ENCODE measurements around the gene STPG4.

Gene STPG4

DNA sequence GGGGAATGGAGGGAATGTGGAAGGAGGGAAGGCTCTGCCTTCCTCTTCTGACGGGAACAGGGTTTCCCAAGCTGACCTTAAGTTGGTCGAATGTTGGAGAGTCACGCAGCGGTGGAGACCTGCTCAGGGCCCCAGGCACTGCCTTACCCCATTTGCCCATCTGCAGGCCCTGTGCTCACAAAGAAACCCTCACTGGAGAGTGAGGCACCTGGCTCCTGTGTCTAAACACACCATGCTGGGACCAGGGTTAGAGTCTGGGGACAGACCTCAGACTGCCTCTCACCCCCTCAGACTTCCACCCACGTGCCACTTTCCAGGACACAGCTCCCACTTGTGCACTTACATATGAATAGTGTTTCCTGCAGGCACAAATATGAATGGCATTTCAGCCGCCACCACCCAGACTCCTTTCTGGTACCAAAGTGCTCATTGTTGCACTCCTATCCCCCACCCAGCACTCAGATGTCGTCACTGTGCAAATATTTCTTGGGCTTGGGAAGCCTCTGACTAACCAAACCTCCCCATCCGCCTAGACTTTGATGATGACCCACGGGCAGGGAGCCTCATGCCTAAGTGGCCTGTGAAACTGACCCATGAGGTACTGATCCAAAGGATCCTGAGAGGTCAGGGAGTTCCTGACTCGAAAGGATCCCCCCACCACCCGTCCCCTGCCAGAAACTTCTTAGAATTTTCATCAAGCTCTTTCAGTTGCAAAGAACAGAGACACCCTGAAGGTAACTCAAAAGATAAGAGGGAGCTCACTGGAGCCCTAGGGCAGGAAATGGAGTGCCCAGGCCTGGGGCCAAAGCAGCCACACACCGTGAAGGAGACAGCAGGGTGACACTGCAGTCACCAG is 78.3 kb downstream of the STPG4 start:
- no peaks in the 10 kb centered on the region for H3K27me3 ChIP-seq (ENCODE audit: insufficient read depth, low read length)
- 53% methylated on average over 12 of the region's 12 CpGs for WGBS
- H3K4me1 ChIP-seq (ENCODE audit: insufficient read depth, low read length) = peaks cover 33% of the 10 kb centered on the region
- H3K4me3 ChIP-seq (ENCODE audit: low read length) = no peak overlapping the region
- 0 out of 2 replicates have a peak overlapping the region, but pooled peaks have one; percentile 2 for H3K9ac ChIP-seq (ENCODE audit: low read depth, low read length)
- H3K36me3 ChIP-seq (ENCODE audit: insufficient read depth, low read length) = no peaks in the 10 kb centered on the region
- H3K27ac ChIP-seq (ENCODE audit: low read depth, low read length) = peak overlapping the region; percentile 43; the same call in 1 of the 2 replicates
- no peaks in the 10 kb centered on the region for H3K9me3 ChIP-seq (ENCODE audit: insufficient read depth, low read depth, low read length)

DNA sequence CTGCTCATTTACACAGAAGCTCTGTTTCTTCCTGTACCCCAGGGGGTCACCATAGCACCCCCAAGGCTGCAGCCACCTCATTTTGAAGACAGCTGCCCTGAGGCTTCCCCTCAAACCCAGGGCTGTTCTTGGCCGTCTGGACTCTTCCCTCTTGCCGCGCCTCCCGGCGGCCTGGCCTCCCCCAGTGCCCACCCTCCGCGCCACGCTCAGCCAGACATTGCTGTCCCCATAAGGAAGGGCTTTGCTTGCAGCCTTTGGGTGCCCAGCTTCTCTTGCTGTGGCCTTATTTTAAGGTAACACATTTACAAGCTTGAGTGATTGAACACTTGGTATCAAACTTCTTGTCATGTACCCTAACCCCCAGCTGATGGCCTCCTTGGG is 79.0 kb downstream of the STPG4 start:
- Histone ChIP-seq H3K4me1 (ENCODE audit: insufficient read depth, low read length) (peaks cover 34% of the 10 kb centered on the region), H3K27me3 (ENCODE audit: insufficient read depth, low read length) (no peaks in the 10 kb centered on the region), H3K36me3 (ENCODE audit: insufficient read depth, low read length) (no peaks in the 10 kb centered on the region), H3K9me3 (ENCODE audit: insufficient read depth, low read depth, low read length) (no peaks in the 10 kb centered on the region), H3K27ac (ENCODE audit: low read depth, low read length) (peak overlapping the region; percentile 43; the same call in 1 of the 2 replicates), H3K9ac (ENCODE audit: low read depth, low read length) (0 out of 2 replicates have a peak overlapping the region, but pooled peaks have one; percentile 2), H3K4me3 (ENCODE audit: low read length) (no peak overlapping the region)
- 93% methylated on average over 8 of the region's 8 CpGs for WGBS

- 87% methylated on average over 6 of the region's 6 CpGs for WGBS
- Histone ChIP-seq H3K4me1 (ENCODE audit: insufficient read depth, low read length) (peaks cover 34% of the 10 kb centered on the region), H3K27ac (ENCODE audit: low read depth, low read length) (0 out of 2 replicates have a peak overlapping the region, but pooled peaks have one; percentile 21)
These were observed 79.6 kb downstream of the STPG4 start for GRCh38 chr2:47075361-47076125.

GRCh38 chr2:47074691-47075090 is 80.4 kb downstream of the STPG4 start:
- WGBS = 90% methylated on average over 4 of the region's 4 CpGs
- peaks cover 40% of the 10 kb centered on the region for H3K4me1 ChIP-seq (ENCODE audit: insufficient read depth, low read length)
- H3K27ac ChIP-seq (ENCODE audit: low read depth, low read length) = no peak overlapping the region
- H3K4me3 ChIP-seq (ENCODE audit: low read length) = no peak overlapping the region
- H3K9me3 ChIP-seq (ENCODE audit: insufficient read depth, low read depth, low read length) = no peaks in the 10 kb centered on the region
- H3K9ac ChIP-seq (ENCODE audit: low read depth, low read length) = no peak overlapping the region
- no peaks in the 10 kb centered on the region for H3K27me3 ChIP-seq (ENCODE audit: insufficient read depth, low read length)
- H3K36me3 ChIP-seq (ENCODE audit: insufficient read depth, low read length) = no peaks in the 10 kb centered on the region

More at GRCh38 chr2:47075361-47076125, 79.6 kb downstream of the STPG4 start:
- Histone ChIP-seq H3K4me3 (ENCODE audit: low read length) (no peak overlapping the region), H3K9ac (ENCODE audit: low read depth, low read length) (no peak overlapping the region; the same call in 1 of the 2 replicates), H3K9me3 (ENCODE audit: insufficient read depth, low read depth, low read length) (no peaks in the 10 kb centered on the region), H3K27me3 (ENCODE audit: insufficient read depth, low read length) (no peaks in the 10 kb centered on the region), H3K36me3 (ENCODE audit: insufficient read depth, low read length) (no peaks in the 10 kb centered on the region)

DNA sequence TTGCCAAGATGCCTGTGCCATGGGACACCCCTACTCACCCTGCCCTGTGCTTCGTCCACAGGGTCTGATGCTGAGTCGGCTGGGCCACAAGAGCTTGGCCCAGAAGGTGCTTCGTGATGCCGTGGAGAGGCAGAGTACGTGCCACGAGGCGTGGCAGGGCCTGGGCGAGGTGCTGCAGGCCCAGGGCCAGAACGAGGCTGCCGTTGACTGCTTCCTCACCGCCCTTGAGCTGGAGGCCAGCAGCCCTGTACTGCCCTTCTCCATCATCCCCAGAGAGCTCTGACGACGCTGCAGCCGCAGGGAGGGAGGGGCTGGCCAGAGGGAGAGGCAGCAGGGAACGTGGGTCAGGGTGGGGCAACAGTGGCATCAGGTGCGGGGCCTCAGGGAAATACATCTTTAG is 81.5 kb downstream of the STPG4 start:
- peaks cover 41% of the 10 kb centered on the region for H3K4me1 ChIP-seq (ENCODE audit: insufficient read depth, low read length)
- no peak overlapping the region for H3K9ac ChIP-seq (ENCODE audit: low read depth, low read length)
- H3K4me3 ChIP-seq (ENCODE audit: low read length) = no peak overlapping the region
- H3K27me3 ChIP-seq (ENCODE audit: insufficient read depth, low read length) = no peaks in the 10 kb centered on the region
- no peaks in the 10 kb centered on the region for H3K36me3 ChIP-seq (ENCODE audit: insufficient read depth, low read length)
- H3K9me3 ChIP-seq (ENCODE audit: insufficient read depth, low read depth, low read length) = no peaks in the 10 kb centered on the region
- 94% methylated on average over 16 of the region's 16 CpGs for WGBS
- no peak overlapping the region for H3K27ac ChIP-seq (ENCODE audit: low read depth, low read length)

GRCh38 chr2:47073217-47073616 is 81.9 kb downstream of the STPG4 start:
- H3K36me3 ChIP-seq (ENCODE audit: insufficient read depth, low read length) = no peaks in the 10 kb centered on the region
- peaks cover 40% of the 10 kb centered on the region for H3K4me1 ChIP-seq (ENCODE audit: insufficient read depth, low read length)
- no peaks in the 10 kb centered on the region for H3K9me3 ChIP-seq (ENCODE audit: insufficient read depth, low read depth, low read length)
- no peak overlapping the region for H3K27ac ChIP-seq (ENCODE audit: low read depth, low read length)
- no peaks in the 10 kb centered on the region for H3K27me3 ChIP-seq (ENCODE audit: insufficient read depth, low read length)
- H3K4me3 ChIP-seq (ENCODE audit: low read length) = no peak overlapping the region
- H3K9ac ChIP-seq (ENCODE audit: low read depth, low read length) = no peak overlapping the region
- 91% methylated on average over 9 of the region's 9 CpGs for WGBS

GRCh38 chr2:47072728-47073191 is 82.3 kb downstream of the STPG4 start:
- Histone ChIP-seq H3K27me3 (ENCODE audit: insufficient read depth, low read length) (no peaks in the 10 kb centered on the region), H3K4me3 (ENCODE audit: low read length) (no peak overlapping the region), H3K9ac (ENCODE audit: low read depth, low read length) (no peak overlapping the region), H3K36me3 (ENCODE audit: insufficient read depth, low read length) (no peaks in the 10 kb centered on the region), H3K9me3 (ENCODE audit: insufficient read depth, low read depth, low read length) (no peaks in the 10 kb centered on the region), H3K27ac (ENCODE audit: low read depth, low read length) (no peak overlapping the region), H3K4me1 (ENCODE audit: insufficient read depth, low read length) (peaks cover 40% of the 10 kb centered on the region)
- 90% methylated on average over 9 of the region's 9 CpGs for WGBS

- WGBS = 88% methylated on average over 28 of the region's 28 CpGs
- Histone ChIP-seq H3K27me3 (ENCODE audit: insufficient read depth, low read length) (no peaks in the 10 kb centered on the region), H3K27ac (ENCODE audit: low read depth, low read length) (no peak overlapping the region), H3K4me1 (ENCODE audit: insufficient read depth, low read length) (peaks cover 37% of the 10 kb centered on the region), H3K9ac (ENCODE audit: low read depth, low read length) (no peak overlapping the region), H3K36me3 (ENCODE audit: insufficient read depth, low read length) (no peaks in the 10 kb centered on the region), H3K9me3 (ENCODE audit: insufficient read depth, low read depth, low read length) (no peaks in the 10 kb centered on the region), H3K4me3 (ENCODE audit: low read length) (no peak overlapping the region)
These were observed 83.0 kb downstream of the STPG4 start for GRCh38 chr2:47072018-47072691.

DNA sequence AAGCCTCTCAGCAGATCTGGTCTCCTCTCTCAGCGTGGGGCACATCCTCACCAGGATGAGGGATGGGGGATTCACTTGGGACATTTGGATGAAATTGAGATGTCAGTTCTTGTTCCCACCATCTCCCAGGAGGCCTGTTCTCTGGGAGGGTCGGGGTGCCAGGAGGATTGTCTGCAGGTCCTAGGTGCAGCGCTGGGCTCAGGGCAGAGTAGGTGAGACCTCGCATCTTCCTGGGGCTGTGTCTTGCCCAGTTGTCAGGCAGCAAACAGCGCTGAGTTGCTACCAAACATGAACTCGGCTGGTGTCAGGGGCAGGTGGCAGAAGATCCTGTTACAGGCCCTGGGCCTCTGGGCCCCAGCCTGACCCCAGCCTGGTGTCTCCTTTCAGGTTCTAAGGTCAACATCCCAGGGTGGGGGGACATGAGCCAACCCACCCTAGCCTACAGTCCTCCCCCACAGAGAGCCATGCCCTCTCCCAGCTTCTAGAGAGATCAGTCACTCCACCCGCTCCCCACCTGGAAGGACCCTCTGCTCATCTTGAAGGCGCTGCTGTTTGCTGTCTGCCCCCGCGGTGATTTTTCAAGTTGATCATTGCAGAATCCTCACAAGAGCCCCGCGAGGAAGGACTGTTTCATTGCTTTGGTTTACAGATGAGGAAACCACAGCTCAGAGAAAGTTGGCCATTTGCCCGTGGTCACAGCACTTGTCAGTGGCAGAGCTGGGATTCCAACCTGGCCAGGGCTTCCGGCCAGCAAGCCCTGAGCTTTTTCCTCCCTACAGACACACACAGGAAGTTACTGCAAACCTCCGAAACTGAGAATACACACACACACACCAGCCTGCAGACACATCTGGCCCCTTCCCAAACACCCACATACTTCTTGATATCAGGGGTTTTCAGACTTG is 83.9 kb downstream of the STPG4 start:
- Histone ChIP-seq H3K4me3 (ENCODE audit: low read length) (no peak overlapping the region), H3K27me3 (ENCODE audit: insufficient read depth, low read length) (no peaks in the 10 kb centered on the region), H3K36me3 (ENCODE audit: insufficient read depth, low read length) (no peaks in the 10 kb centered on the region), H3K27ac (ENCODE audit: low read depth, low read length) (no peak overlapping the region), H3K9me3 (ENCODE audit: insufficient read depth, low read depth, low read length) (no peaks in the 10 kb centered on the region), H3K4me1 (ENCODE audit: insufficient read depth, low read length) (peaks cover 27% of the 10 kb centered on the region), H3K9ac (ENCODE audit: low read depth, low read length) (no peak overlapping the region)
- 95% methylated on average over 15 of the region's 15 CpGs for WGBS
